ENCODE results near the gene SFT2D3.
A peak's percentile ranks its signal among the peaks of the same experiment; 100 is the strongest.

Gene SFT2D3

DNA sequence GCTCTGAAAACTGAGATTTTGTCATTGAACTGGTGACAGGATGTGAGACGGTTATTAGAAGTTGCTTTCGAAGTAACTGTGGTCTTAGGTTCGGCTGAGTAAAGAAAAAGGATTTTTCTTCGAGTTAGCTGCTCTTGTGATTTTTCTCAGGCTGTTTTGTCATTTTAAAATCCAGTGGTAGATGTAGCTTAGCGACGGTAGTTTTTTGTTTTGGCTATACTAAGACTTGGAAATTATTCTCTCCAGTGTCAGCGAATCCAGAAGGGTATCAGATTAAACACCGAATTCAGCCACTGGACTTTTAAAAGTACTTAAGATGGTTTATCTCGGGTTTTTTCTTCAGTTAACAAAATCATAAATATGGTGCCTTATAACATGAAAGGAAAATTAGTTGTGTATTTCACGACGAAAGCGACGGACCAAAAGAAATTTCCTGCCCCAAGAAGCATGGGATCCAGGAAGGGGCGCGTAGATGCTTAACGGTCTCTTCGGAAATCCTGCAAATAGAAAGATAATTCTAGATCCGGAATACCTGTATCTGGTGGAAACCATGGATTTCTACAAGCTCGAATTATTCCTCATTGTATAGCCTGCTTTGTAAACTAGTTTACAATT, 1.2 kb downstream of the SFT2D3 start:
- Histone ChIP-seq H3K27ac (ENCODE audit: low read depth, low read length) (peak overlapping the region; percentile 28; the same call in 1 of the 2 replicates), H3K9ac (ENCODE audit: low read length) (peak overlapping the region; percentile 96), H3K4me1 (ENCODE audit: control insufficient read depth, insufficient read depth, low read length) (peaks cover 17% of the 10 kb centered on the region), H3K9me3 (ENCODE audit: control insufficient read depth, insufficient read depth, low read depth, low read length) (no peaks in the 10 kb centered on the region), H3K4me3 (ENCODE audit: low read depth, low read length) (peak overlapping the region; percentile 76), H3K27me3 (ENCODE audit: control insufficient read depth, insufficient read depth, low read length) (no peaks in the 10 kb centered on the region), H3K36me3 (ENCODE audit: control insufficient read depth, insufficient read depth, low read length) (peaks cover 33% of the 10 kb centered on the region)

DNA sequence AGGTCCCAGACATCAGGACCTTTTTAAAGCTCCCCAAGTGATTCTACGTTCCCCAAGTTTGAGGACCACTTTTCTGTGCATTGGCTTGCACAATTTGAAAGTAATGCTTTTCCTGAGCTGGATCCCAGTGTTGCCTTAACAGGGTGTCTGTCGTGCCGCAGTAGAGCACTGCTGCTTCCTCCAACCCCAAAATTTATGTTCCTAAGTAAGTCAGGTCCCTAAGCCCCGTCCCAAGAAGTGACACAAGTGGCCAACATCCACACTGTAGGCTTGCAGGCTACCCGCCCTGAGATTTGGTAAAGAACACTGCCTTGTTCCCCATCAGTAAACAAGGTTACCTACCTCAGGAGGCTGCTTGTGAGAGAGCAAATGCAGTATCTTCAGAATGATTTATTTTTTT, 2.0 kb downstream of the SFT2D3 start:
- Histone ChIP-seq H3K9me3 (ENCODE audit: control insufficient read depth, insufficient read depth, low read depth, low read length) (no peaks in the 10 kb centered on the region), H3K27me3 (ENCODE audit: control insufficient read depth, insufficient read depth, low read length) (no peaks in the 10 kb centered on the region), H3K36me3 (ENCODE audit: control insufficient read depth, insufficient read depth, low read length) (peaks cover 40% of the 10 kb centered on the region), H3K4me1 (ENCODE audit: control insufficient read depth, insufficient read depth, low read length) (peaks cover 17% of the 10 kb centered on the region), H3K9ac (ENCODE audit: low read length) (no peak overlapping the region), H3K27ac (ENCODE audit: low read depth, low read length) (no peak overlapping the region), H3K4me3 (ENCODE audit: low read depth, low read length) (0 out of 2 replicates have a peak overlapping the region, but pooled peaks have one; percentile 76)

DNA sequence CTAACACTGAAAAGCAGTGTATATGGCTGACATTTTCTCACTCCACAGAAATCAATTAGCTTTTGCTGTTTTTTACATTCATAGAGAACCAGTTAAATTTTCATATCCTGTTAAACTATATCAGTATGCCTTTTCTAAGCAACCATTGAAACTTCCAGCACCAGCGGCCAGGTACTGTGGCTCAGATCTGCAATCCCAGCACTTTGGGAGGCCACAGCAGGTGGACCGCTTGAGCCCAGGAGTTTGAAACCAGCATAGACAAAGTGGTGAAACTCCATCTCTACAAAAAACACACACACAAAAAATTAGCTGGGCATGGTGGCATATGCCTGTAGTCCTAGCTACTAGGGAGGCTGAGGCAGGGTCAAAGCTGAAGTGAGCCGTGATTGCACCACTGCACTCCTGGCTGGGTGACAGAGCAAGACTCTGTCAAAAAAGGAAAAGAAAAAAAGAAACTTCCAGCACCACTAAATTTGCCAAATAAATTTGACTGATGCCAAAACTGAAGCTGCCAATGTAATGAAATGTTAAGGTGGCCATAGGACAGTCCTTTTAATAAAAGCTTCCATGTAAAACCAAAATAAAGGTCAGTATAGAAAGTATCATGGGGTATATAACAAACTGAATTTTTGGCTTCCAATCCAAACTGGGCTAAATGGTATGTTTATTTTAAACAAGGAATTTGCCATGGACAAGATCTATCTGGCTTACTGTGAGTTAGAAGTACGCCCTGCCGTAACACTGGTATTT, 3.5 kb downstream of the SFT2D3 start:
- Histone ChIP-seq H3K9ac (ENCODE audit: low read length) (no peak overlapping the region), H3K4me1 (ENCODE audit: control insufficient read depth, insufficient read depth, low read length) (peaks cover 17% of the 10 kb centered on the region), H3K27ac (ENCODE audit: low read depth, low read length) (no peak overlapping the region), H3K4me3 (ENCODE audit: low read depth, low read length) (no peak overlapping the region), H3K27me3 (ENCODE audit: control insufficient read depth, insufficient read depth, low read length) (no peaks in the 10 kb centered on the region), H3K9me3 (ENCODE audit: control insufficient read depth, insufficient read depth, low read depth, low read length) (no peaks in the 10 kb centered on the region), H3K36me3 (ENCODE audit: control insufficient read depth, insufficient read depth, low read length) (peaks cover 56% of the 10 kb centered on the region)

DNA sequence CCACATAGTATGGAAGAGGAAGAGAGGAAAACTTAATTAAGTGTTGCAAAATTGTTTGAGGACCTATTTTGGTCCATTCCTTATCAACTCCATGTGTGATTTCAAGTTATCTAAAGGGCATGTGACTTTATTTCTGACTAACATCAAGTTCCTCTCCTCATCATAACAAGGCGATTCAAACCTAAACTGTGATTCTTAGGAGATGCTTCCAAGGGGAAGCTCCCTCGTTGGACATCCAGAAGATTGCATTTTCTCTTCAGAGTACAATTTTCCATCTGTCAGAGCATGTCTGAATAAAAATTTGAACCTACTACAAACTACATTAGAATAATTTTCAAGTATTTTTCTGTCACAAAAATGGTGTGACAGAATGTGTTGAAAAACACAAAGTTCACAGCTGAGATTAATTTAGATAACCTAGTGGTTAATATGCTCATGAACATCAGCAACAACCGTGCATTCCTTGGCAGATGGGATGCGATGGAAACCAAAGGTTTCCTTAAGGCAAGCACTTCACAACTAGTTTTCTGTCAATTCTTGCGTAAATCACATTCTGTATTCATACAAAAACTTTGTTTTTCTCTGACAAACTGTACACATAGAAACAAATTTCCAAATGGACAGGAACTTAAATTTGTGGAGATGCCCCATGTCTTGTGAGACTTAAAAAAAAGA, 4.2 kb downstream of the SFT2D3 start:
- H3K36me3 ChIP-seq (ENCODE audit: control insufficient read depth, insufficient read depth, low read length): peaks cover 63% of the 10 kb centered on the region
- H3K27ac ChIP-seq (ENCODE audit: low read depth, low read length): no peak overlapping the region
- peaks cover 14% of the 10 kb centered on the region for H3K4me1 ChIP-seq (ENCODE audit: control insufficient read depth, insufficient read depth, low read length)
- no peaks in the 10 kb centered on the region for H3K9me3 ChIP-seq (ENCODE audit: control insufficient read depth, insufficient read depth, low read depth, low read length)
- H3K27me3 ChIP-seq (ENCODE audit: control insufficient read depth, insufficient read depth, low read length): no peaks in the 10 kb centered on the region
- no peak overlapping the region for H3K4me3 ChIP-seq (ENCODE audit: low read depth, low read length)
- no peak overlapping the region for H3K9ac ChIP-seq (ENCODE audit: low read length)

DNA sequence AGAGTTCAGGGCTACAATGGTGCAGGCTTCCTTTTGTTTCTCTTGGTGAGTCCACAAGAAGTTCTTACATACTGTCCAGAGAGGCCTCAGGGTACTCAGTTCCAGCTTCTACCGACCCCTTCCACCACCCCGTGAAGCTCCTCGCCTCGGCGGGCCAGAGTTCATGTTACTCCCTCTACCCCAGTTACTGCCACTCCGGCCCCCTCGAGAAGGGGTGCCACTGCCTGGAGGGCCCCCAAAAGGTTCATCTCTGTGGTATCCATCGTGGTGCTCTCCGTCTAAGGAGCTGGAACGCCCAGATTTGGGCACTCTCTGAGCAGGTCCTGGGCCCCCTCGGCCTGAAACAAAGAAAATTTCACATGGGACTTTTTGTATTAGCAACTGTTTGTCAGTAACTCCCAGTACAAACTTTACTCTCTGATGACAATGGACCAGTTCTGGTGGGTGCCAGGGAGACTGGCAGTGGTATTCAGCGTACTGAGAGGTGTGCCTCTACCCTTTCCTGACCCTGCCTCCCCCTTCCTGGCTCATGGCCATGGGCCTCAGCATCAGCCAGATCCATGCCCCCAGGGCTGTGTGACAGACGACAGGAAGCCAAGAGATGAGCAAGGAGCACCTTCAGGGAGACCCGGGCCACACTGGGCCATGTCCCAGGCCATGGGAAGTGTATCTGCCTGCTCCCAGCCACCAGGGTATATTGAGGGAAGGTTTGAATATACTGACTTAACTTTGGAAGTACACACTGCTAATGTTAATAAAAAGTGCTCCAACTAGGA, 5.1 kb downstream of the SFT2D3 start:
- H3K4me3 ChIP-seq (ENCODE audit: low read depth, low read length): no peak overlapping the region
- peaks cover 12% of the 10 kb centered on the region for H3K4me1 ChIP-seq (ENCODE audit: control insufficient read depth, insufficient read depth, low read length)
- no peaks in the 10 kb centered on the region for H3K27me3 ChIP-seq (ENCODE audit: control insufficient read depth, insufficient read depth, low read length)
- H3K27ac ChIP-seq (ENCODE audit: low read depth, low read length): no peak overlapping the region
- no peaks in the 10 kb centered on the region for H3K9me3 ChIP-seq (ENCODE audit: control insufficient read depth, insufficient read depth, low read depth, low read length)
- H3K36me3 ChIP-seq (ENCODE audit: control insufficient read depth, insufficient read depth, low read length): peaks cover 67% of the 10 kb centered on the region
- H3K9ac ChIP-seq (ENCODE audit: low read length): no peak overlapping the region

DNA sequence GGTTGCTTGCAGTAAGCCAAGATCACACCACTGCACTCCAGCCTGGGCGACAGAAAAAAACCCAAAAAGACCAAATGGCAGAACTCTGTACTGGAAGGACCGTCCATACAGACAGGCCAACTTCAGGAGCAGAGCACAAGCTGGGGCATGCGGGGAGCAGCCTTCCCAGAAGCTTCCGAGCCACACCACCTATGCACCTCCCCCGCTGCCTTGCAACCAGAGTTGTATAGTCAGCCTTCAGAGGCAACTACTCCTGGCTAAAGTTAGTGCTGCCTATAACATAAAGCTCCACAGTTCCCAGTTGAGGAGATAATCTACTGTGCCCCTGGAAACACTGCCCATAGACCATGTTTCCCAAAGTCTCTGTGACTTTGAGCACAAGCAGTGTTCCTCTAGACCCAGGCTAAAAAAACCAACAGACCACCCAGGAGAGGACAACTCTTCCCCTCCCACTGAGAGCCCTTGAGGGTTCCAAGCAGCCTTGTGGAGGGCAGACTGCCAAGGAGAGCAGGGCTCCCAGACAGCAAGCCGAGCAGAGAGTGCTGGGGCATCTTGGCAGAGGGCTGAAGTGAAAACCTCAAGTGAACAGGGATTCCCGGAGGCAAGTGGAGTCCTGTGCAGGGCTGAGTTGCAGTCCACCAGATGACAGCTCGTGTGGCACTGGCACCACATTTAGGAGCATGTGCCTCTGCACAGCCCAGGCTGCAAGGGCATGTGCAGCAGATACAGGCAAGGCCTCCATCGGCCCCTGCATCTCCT, 6.8 kb downstream of the SFT2D3 start:
- 0 out of 2 replicates have a peak, but pooled peaks cover 3% of the 10 kb centered on the region for H3K4me1 ChIP-seq (ENCODE audit: control insufficient read depth, insufficient read depth, low read length)
- no peaks in the 10 kb centered on the region for H3K9me3 ChIP-seq (ENCODE audit: control insufficient read depth, insufficient read depth, low read depth, low read length)
- no peak overlapping the region for H3K4me3 ChIP-seq (ENCODE audit: low read depth, low read length)
- H3K36me3 ChIP-seq (ENCODE audit: control insufficient read depth, insufficient read depth, low read length): peaks cover 77% of the 10 kb centered on the region
- H3K9ac ChIP-seq (ENCODE audit: low read length): no peak overlapping the region
- no peaks in the 10 kb centered on the region for H3K27me3 ChIP-seq (ENCODE audit: control insufficient read depth, insufficient read depth, low read length)
- no peak overlapping the region for H3K27ac ChIP-seq (ENCODE audit: low read depth, low read length)

DNA sequence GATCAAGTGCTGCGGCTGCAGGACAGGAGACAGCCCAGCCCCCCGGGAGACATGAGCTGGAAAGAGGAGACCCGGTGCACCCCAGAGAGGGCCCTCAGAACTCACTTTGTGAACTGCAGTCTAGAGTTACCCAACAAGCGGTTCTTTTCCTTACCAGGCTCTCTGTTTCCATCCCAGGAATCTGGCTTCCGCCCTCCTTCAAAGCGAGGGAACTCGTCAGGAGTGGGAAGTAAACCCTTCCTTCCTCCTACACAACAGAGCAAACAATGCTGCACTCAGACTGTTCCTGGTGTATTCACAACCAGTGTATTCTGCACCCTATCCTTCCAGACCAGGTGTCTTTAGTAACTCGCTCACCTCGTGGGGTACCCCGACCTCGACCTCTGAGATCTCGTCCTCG, 8.0 kb downstream of the SFT2D3 start:
- H3K9me3 ChIP-seq (ENCODE audit: control insufficient read depth, insufficient read depth, low read depth, low read length): no peaks in the 10 kb centered on the region
- H3K4me1 ChIP-seq (ENCODE audit: control insufficient read depth, insufficient read depth, low read length): no peaks in the 10 kb centered on the region
- H3K36me3 ChIP-seq (ENCODE audit: control insufficient read depth, insufficient read depth, low read length): peaks cover 85% of the 10 kb centered on the region
- H3K9ac ChIP-seq (ENCODE audit: low read length): no peak overlapping the region
- H3K4me3 ChIP-seq (ENCODE audit: low read depth, low read length): no peak overlapping the region
- H3K27me3 ChIP-seq (ENCODE audit: control insufficient read depth, insufficient read depth, low read length): no peaks in the 10 kb centered on the region
- H3K27ac ChIP-seq (ENCODE audit: low read depth, low read length): no peak overlapping the region

DNA sequence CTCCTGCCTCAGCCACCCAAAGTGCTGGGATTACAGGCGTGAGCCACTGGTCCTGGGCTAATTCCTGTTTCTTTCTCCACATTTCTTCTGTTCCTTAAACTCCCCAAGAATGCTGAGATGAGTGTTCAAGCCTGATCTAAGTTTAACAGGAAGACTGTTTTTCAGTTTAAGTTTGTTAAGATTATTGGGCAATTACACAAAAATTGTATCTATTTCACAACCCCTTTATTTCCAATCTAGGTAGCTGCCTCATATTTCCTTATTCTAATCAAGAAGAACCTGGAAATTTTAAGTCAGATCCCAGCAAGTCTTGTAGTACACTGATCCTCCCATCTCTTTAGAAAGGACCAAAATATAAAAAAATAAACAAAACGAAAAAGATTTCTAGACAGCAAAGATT, 11.7 kb downstream of the SFT2D3 start:
- no peak overlapping the region for H3K9ac ChIP-seq (ENCODE audit: low read length)
- H3K4me3 ChIP-seq (ENCODE audit: low read depth, low read length): no peak overlapping the region
- H3K4me1 ChIP-seq (ENCODE audit: control insufficient read depth, insufficient read depth, low read length): no peaks in the 10 kb centered on the region
- no peaks in the 10 kb centered on the region for H3K27me3 ChIP-seq (ENCODE audit: control insufficient read depth, insufficient read depth, low read length)
- H3K27ac ChIP-seq (ENCODE audit: low read depth, low read length): no peak overlapping the region
- peaks cover 79% of the 10 kb centered on the region for H3K36me3 ChIP-seq (ENCODE audit: control insufficient read depth, insufficient read depth, low read length)
- H3K9me3 ChIP-seq (ENCODE audit: control insufficient read depth, insufficient read depth, low read depth, low read length): no peaks in the 10 kb centered on the region

DNA sequence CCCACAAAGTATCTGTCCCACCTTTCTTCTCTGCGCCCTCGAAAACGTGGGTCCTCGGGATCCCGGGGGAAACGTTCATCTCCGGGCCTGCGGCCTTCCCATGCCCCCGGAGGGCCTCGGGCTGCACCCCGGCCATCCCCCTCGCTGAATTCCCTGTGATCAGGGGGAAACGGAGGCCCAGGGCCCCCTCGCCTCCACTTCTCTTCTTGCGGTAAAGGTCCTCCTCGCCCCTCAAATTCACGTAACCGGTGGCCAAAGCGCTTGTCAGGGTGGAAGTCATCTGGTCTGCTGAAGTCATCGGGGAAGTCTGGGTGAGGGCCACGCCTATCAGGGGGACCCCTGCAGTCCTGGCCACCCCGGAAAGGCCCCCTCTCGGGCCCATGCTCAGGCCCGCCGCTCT, 12.3 kb downstream of the SFT2D3 start:
- H3K9me3 ChIP-seq (ENCODE audit: control insufficient read depth, insufficient read depth, low read depth, low read length): no peaks in the 10 kb centered on the region
- H3K27ac ChIP-seq (ENCODE audit: low read depth, low read length): no peak overlapping the region
- H3K27me3 ChIP-seq (ENCODE audit: control insufficient read depth, insufficient read depth, low read length): no peaks in the 10 kb centered on the region
- no peak overlapping the region for H3K9ac ChIP-seq (ENCODE audit: low read length)
- H3K4me3 ChIP-seq (ENCODE audit: low read depth, low read length): no peak overlapping the region
- peaks cover 79% of the 10 kb centered on the region for H3K36me3 ChIP-seq (ENCODE audit: control insufficient read depth, insufficient read depth, low read length)
- H3K4me1 ChIP-seq (ENCODE audit: control insufficient read depth, insufficient read depth, low read length): no peaks in the 10 kb centered on the region

DNA sequence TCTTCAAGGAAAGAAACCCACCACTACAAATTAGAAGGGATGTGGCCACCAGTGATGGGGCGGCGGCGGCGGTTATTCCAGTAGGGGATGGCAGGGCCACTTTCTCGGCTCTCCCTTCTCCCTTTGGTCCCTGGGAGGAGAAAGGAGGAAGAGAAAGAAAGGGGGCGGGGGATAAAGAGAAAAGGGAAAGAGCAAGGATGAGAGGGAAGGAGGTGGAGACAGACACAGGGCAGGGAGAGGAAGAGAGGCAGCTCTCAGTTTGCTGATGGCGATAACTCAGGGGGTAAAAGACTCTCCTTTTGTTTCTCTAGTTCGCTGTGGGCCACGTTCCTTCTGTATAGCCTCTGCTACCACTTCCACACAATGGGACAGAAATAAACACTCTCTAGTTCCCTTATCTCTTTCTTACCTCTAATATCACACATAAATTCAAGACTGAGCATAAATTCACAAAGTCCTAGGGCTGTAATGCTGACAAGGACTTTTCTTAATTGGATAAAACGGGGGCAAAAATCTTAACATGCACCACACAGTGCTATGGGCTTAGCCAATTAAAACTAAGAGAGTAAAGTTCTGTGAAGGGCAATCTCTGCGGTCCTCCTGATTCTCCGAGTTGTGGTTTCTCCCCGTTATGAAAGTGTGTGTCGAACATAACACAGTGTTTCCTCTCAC, 14.6 kb downstream of the SFT2D3 start:
- H3K9ac ChIP-seq (ENCODE audit: low read length): no peak overlapping the region
- no peak overlapping the region for H3K4me3 ChIP-seq (ENCODE audit: low read depth, low read length)
- H3K36me3 ChIP-seq (ENCODE audit: control insufficient read depth, insufficient read depth, low read length): peaks cover 79% of the 10 kb centered on the region
- no peaks in the 10 kb centered on the region for H3K9me3 ChIP-seq (ENCODE audit: control insufficient read depth, insufficient read depth, low read depth, low read length)
- no peak overlapping the region for H3K27ac ChIP-seq (ENCODE audit: low read depth, low read length)
- no peaks in the 10 kb centered on the region for H3K4me1 ChIP-seq (ENCODE audit: control insufficient read depth, insufficient read depth, low read length)
- no peaks in the 10 kb centered on the region for H3K27me3 ChIP-seq (ENCODE audit: control insufficient read depth, insufficient read depth, low read length)
